ENCODE measurements around the gene UST.

DNA sequence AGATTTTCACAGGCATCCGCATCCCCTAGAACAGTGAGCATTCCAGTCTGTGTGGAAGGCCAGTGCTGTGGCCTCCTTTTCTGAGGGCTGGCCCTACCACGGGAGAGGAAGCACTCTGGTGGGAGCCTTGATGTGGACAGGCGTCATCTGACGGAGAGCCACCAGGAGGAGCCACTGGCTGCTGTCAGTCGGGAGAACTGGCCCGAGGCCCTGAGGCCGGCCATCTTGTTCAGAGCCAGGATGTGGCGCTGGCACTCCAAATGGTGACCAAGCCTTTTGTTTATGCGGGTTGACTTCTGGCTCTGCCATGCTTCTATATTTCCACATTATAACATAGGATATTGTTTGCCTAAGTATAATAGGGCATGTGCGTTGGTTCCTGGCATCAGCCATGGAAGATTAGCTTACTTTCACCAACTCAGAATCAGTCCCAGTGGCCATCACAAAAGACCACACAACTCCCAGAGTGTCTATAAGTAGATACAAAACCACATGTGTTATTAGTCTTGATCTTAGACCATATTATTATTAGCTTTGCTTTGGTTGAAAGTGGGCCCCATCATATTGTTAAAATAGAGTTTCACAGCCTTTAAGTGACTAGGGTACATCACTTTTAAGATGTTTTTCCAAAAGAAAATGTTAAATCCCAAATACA lies 296.8 kb downstream of the UST start:
- TF ChIP-seq, protein P1, sequence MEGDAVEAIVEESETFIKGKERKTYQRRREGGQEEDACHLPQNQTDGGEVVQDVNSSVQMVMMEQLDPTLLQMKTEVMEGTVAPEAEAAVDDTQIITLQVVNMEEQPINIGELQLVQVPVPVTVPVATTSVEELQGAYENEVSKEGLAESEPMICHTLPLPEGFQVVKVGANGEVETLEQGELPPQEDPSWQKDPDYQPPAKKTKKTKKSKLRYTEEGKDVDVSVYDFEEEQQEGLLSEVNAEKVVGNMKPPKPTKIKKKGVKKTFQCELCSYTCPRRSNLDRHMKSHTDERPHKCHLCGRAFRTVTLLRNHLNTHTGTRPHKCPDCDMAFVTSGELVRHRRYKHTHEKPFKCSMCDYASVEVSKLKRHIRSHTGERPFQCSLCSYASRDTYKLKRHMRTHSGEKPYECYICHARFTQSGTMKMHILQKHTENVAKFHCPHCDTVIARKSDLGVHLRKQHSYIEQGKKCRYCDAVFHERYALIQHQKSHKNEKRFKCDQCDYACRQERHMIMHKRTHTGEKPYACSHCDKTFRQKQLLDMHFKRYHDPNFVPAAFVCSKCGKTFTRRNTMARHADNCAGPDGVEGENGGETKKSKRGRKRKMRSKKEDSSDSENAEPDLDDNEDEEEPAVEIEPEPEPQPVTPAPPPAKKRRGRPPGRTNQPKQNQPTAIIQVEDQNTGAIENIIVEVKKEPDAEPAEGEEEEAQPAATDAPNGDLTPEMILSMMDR (IDR thresholded peaks at IDR 0.05), result peak; percentile 79
- TF ChIP-seq ZFX (IDR thresholded peaks at IDR 0.05; ENCODE audit: borderline replicate concordance), result no peak
